ENCODE results near the gene ERCC1.

- TF ChIP-seq CTCF (IDR thresholded peaks at IDR 0.05; ENCODE audit: insufficient read depth, low read depth, low read length) (no peak), EZH2 (IDR thresholded peaks at IDR 0.05; ENCODE audit: insufficient read depth, low read length) (no peak)
Observed at GRCh38 chr19:45463241-45463640, 39.5 kb upstream of the ERCC1 start.
